Measurements from ENCODE around the gene PDZRN3.

DNA sequence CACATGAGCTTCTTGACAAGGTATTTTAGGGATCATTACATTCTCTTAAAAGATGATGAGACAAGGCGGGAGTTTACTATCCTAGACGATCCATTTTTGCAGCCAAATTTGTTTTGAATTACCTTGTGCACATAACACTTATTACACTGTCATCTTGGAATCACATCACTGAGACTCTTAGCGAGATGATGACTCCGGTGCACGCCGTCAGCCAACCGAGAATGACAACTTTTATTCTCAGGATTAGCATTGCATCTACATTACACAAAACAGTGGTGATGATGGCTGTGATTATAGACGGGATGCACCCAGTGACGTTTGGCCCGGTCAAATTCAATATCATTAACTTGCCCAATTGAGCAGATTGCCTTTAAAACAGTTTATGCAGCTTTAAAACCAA is 216.1 kb downstream of the PDZRN3 start:
- TF ChIP-seq EZH2 (IDR thresholded peaks at IDR 0.05; ENCODE audit: insufficient read depth, poor library complexity, severe bottlenecking): no peak
- no peak for TF ChIP-seq EZH2phosphoT487 (IDR thresholded peaks at IDR 0.05; ENCODE audit: insufficient read depth, low read depth)
